GM12875 (cell line): ENCODE measurements around the gene DLX2.

Experiments used
- H3K4me3 ChIP-seq: one replicate; pipeline ENCODE4 v1.5.1; 2011; ENCODE audit warnings: low read depth, low read length, control low read depth
- CTCF ChIP-seq: IDR thresholded peaks from 2 replicates; pipeline ENCODE4 v1.5.1; 2011; ENCODE audit warnings: low read depth, mild to moderate bottlenecking, control low read depth, inconsistent platforms, low read length, moderate library complexity, borderline replicate concordance; ENCODE audit not compliant: insufficient read depth

DLX2 gene

GRCh38 chr2:172087780-172088244, 14.9 kb downstream of the DLX2 start:
- no peak overlapping the region for H3K4me3 ChIP-seq
- no peak for TF ChIP-seq CTCF

GRCh38 chr2:172087207-172087779, 15.4 kb downstream of the DLX2 start:
- no peak for TF ChIP-seq CTCF
- H3K4me3 ChIP-seq = no peak overlapping the region

- H3K4me3 ChIP-seq = peak overlapping the region; percentile 14
- TF ChIP-seq CTCF = peak; percentile 43; the same call in 1 of the 2 replicates
Measured at GRCh38 chr2:172086241-172087206, 16.2 kb downstream of the DLX2 start.

- no peak for TF ChIP-seq CTCF
- peak within 1 kb of the TSS; percentile 62 for H3K4me3 ChIP-seq
Measured at GRCh38 chr2:172085460-172086159, 17.1 kb downstream of the DLX2 start, which contains the start of gene DLX1. TSS of gene DLX1 (plus strand) at chr2:172085507. CDS start at chr2:172085678, 171 bp downstream.

GRCh38 chr2:172084645-172085459, 17.8 kb downstream of the DLX2 start:
- TF ChIP-seq CTCF = no peak
- peak overlapping the region; percentile 62 for H3K4me3 ChIP-seq

- no peak for TF ChIP-seq CTCF
Measured at GRCh38 chr2:172084395-172084644, 18.4 kb downstream of the DLX2 start.

More at GRCh38 chr2:172084395-172084644, 18.4 kb downstream of the DLX2 start:
- peak overlapping the region; percentile 62 for H3K4me3 ChIP-seq
